Cardiac muscle cell (in vitro differentiated cells and primary cell): Measurements from ENCODE around the gene KCTD1. TPM values are rescaled to one million over a fixed set of nuclear protein-coding genes. Genes with fewer than 3 reads are reported as not detected.

ENCODE experiments used
- DNase-seq, 2 donors: peaks; one replicate each; pipeline versions ENCODE4 v3.0.0 to v3.0.0-alpha.2; 2010 to 2017; ENCODE audit warnings: low read depth in 1 of 2, low spot score in 1 of 2
- H3K27ac ChIP-seq: fragments of 200-600 bp; sonication (generic); 2 replicates; pipeline ENCODE4 v1.5.1; 2016
- H3K27me3 ChIP-seq: fragments of 200-600 bp; sonication (generic); 2 replicates; pipeline ENCODE4 v1.6.0; 2016; ENCODE audit warnings: control low read depth
- H3K36me3 ChIP-seq: fragments of 200-600 bp; sonication (generic); 2 replicates; pipeline ENCODE4 v1.5.1; 2016; ENCODE audit warnings: control low read depth
- H3K4me1 ChIP-seq: fragments of 200-600 bp; sonication (generic); 2 replicates; pipeline ENCODE4 v1.8.1; 2017; ENCODE audit warnings: low read depth, mild to moderate bottlenecking, mixed run types
- H3K4me3 ChIP-seq: fragments of 200-600 bp; sonication (generic); 2 replicates; pipeline ENCODE4 v1.5.1; 2016; ENCODE audit warnings: mild to moderate bottlenecking
- H3K9me3 ChIP-seq: fragments of 200-600 bp; sonication (generic); 2 replicates; pipeline ENCODE4 v1.5.1; 2017; ENCODE audit warnings: low read depth, mild to moderate bottlenecking, control low read depth
- polyA plus RNA-seq: library from polyadenylated mRNA; unstranded; fragments of >200 nt; fragmentation: Nextera tagmentation; extraction: Ambion mirVana; gene quantifications from 2 replicates; pipeline ENCODE4 v1.2.1, GENCODE V29; 2016
- total RNA-seq: library from RNA; depleted of rRNA; stranded (reverse); fragments of >200 nt; gene quantifications from 2 replicates; pipeline ENCODE4 v1.2.3, GENCODE V29; 2016
- TF ChIP-seq, protein P1 (sequence below): IDR thresholded peaks from 2 replicates; pipeline ENCODE4 v1.5.1; 2012; ENCODE audit warnings: low read depth, mild to moderate bottlenecking, low read length

KCTD1 gene
- total and polyA plus RNA-seq, 2 experiments from 2014 or later, result 3.9 to 23.1 TPM

DNA sequence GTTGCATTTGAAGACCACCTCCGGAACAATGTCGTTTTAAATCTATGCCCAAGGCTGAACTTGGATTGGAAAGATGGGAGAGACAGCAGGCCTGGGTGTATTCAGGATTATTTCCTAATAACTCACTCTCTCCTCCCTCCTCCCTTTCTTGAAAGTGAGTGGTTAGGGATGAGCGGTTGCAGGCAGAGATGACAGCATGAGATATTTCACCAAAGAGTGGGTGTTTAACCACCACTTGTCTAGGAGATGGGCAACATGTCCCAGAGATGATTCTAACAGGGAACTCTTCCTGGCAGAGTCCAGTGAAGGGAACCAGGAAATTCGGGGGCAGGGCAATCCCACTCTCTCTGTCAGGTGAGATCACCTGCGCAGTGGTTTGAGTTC lies 123.2 kb downstream of the KCTD1 start:
- Histone ChIP-seq H3K4me1 (peaks cover 4% of the 10 kb centered on the region), H3K27ac (no peak overlapping the region), H3K36me3 (no peaks in the 10 kb centered on the region), H3K27me3 (no peaks in the 10 kb centered on the region), H3K9me3 (no peaks in the 10 kb centered on the region), H3K4me3 (no peak overlapping the region)
- TF ChIP-seq, protein P1, sequence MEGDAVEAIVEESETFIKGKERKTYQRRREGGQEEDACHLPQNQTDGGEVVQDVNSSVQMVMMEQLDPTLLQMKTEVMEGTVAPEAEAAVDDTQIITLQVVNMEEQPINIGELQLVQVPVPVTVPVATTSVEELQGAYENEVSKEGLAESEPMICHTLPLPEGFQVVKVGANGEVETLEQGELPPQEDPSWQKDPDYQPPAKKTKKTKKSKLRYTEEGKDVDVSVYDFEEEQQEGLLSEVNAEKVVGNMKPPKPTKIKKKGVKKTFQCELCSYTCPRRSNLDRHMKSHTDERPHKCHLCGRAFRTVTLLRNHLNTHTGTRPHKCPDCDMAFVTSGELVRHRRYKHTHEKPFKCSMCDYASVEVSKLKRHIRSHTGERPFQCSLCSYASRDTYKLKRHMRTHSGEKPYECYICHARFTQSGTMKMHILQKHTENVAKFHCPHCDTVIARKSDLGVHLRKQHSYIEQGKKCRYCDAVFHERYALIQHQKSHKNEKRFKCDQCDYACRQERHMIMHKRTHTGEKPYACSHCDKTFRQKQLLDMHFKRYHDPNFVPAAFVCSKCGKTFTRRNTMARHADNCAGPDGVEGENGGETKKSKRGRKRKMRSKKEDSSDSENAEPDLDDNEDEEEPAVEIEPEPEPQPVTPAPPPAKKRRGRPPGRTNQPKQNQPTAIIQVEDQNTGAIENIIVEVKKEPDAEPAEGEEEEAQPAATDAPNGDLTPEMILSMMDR, result no peak
- DNase-seq, result peak in 1 of 2 donors; percentile 44

DNA sequence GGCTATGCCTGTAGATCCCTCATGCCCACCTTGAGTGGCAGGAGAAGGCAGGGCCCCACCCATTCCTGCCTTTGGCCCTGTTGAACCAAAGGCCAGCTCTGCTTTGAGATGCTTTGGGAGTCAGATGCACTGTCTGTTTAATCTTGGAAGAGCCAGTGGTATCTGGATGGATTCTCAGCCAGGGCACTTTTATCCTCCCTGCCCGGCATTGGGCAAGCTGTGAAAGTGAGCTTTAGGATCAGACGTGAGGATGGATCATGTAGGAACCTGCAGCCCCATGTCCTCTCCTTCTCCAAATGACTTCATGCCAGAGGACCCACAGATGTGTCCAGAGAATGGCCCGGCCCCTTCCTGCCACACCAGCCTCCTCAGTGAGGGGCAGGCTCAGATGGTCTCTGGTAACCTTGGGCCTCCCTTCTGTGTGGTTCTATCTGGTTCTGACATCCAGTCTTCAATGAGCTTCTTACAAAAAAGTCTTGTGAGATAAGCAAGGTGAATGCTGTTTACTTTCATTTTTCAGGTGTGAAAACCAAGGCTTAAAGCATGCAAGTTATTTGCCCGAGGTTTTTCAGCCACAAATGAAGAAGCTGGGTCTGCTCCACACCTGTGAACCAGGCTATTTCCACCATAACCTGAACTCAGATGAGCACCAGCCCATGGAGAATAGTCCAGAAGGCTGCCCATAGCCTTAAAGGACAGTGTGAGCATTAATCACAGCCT lies 123.8 kb downstream of the KCTD1 start:
- Histone ChIP-seq H3K4me3 (no peak overlapping the region), H3K36me3 (no peaks in the 10 kb centered on the region), H3K27me3 (no peaks in the 10 kb centered on the region), H3K27ac (no peak overlapping the region), H3K9me3 (no peaks in the 10 kb centered on the region), H3K4me1 (peaks cover 4% of the 10 kb centered on the region)
- DNase-seq, result no peak
- TF ChIP-seq, protein P1, result no peak

DNA sequence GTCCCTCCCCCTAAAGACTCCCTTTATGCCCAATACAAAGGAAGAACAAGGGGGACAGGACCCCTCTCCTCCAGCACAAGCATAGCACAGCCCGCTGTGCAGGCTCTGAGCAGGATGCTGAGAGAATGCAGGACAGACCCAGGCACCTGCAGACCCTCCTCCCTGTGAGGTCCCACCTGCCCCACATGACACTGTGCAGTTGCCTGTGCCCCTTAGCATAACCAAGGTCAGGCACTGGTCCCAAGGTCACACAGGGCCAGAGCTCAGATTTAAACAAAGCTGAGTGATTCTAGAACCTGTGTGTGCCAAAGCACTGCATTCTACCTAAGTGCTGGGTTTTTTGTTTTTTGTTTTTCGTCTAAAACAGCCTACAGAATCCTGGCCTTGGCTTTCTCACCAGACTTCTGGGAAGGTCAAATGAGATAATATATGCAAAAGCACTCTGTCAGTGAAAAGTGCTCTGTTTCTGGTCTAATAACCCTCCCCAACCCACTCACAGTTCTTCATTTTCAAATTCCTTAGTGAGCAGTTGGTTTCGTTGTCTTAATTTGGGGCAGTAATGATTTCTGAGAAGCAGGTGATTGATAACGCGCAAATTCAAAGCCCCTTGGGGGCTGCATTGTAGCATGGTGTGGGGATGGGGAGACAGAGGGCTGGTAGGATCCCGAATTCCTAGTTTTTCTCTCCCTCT lies 125.7 kb downstream of the KCTD1 start:
- no peak for DNase-seq
- no peaks in the 10 kb centered on the region for H3K27me3 ChIP-seq
- H3K4me1 ChIP-seq, result peaks cover 4% of the 10 kb centered on the region
- no peaks in the 10 kb centered on the region for H3K9me3 ChIP-seq
- TF ChIP-seq, protein P1, result no peak
- no peak overlapping the region for H3K27ac ChIP-seq
- no peaks in the 10 kb centered on the region for H3K36me3 ChIP-seq
- H3K4me3 ChIP-seq, result no peak overlapping the region

- Histone ChIP-seq H3K9me3 (no peaks in the 10 kb centered on the region), H3K4me3 (no peak overlapping the region), H3K27me3 (no peaks in the 10 kb centered on the region), H3K27ac (no peak overlapping the region), H3K36me3 (no peaks in the 10 kb centered on the region), H3K4me1 (peaks cover 4% of the 10 kb centered on the region)
- DNase-seq, result no peak
- TF ChIP-seq, protein P1, result no peak
Observed at GRCh38 chr18:26421931-26422330, 126.4 kb downstream of the KCTD1 start.

DNA sequence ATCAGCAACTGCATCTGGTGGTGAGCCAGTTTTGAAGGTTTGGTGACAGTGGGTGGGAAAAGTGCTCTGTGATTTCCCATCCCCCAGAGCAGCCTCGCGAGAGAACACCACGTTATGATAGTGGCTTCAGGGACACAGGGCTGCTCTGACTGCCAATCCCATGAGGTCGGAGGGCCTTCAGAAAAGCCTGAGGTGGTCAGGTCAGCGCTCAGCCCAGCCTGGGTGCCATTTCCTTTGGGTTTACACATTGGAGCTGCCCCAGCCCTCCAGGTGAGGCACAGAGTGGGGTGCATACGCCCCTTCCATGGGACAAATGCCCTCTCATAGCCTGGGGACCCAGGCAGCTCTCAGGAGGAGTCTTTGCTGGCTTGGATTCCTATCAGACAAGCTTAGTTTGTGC lies 126.8 kb downstream of the KCTD1 start:
- H3K4me1 ChIP-seq, result peaks cover 4% of the 10 kb centered on the region
- no peak overlapping the region for H3K4me3 ChIP-seq
- no peak for DNase-seq
- no peaks in the 10 kb centered on the region for H3K36me3 ChIP-seq
- no peaks in the 10 kb centered on the region for H3K9me3 ChIP-seq
- H3K27me3 ChIP-seq, result no peaks in the 10 kb centered on the region
- H3K27ac ChIP-seq, result no peak overlapping the region
- TF ChIP-seq, protein P1, result no peak
